ENCODE data around the gene LEPR. TPM values are rescaled to one million over a fixed set of nuclear protein-coding genes. Genes with fewer than 3 reads are reported as not detected.
"Not testable (repeated sequence)": the region's sequence is repeated elsewhere in the genome, so short reads cannot be mapped to it uniquely, and the experiment has no call there.

The LEPR gene
- total RNA-seq, 1 donor from 2014 or later = 11.6 TPM

GRCh38 chr1:65378247-65378946 lies 42.1 kb upstream of the LEPR start:
- no peak for DNase-seq (ENCODE audit: low read depth)
- Histone ChIP-seq H3K27me3 (ENCODE audit: control insufficient read depth, insufficient read depth, low read length) (no peaks in the 10 kb centered on the region), H3K36me3 (ENCODE audit: control insufficient read depth, insufficient read depth, low read length) (no peaks in the 10 kb centered on the region), H3K4me3 (ENCODE audit: low read depth, low read length) (no peak overlapping the region)
- TF ChIP-seq CTCF (IDR thresholded peaks at IDR 0.05; ENCODE audit: insufficient read depth, low read length, poor library complexity, severe bottlenecking) = no peak

- H3K27me3 ChIP-seq (ENCODE audit: control insufficient read depth, insufficient read depth, low read length); H3K36me3 ChIP-seq (ENCODE audit: control insufficient read depth, insufficient read depth, low read length); H3K4me3 ChIP-seq (ENCODE audit: low read depth, low read length); DNase-seq (ENCODE audit: low read depth): not testable (repeated sequence)
These were observed 36.0 kb upstream of the LEPR start for GRCh38 chr1:65384426-65384825.

GRCh38 chr1:65386439-65386838 lies 34.0 kb upstream of the LEPR start:
- TF ChIP-seq CTCF (IDR thresholded peaks at IDR 0.05; ENCODE audit: insufficient read depth, low read length, poor library complexity, severe bottlenecking) = no peak
- H3K27me3 ChIP-seq (ENCODE audit: control insufficient read depth, insufficient read depth, low read length) = no peaks in the 10 kb centered on the region
- no peaks in the 10 kb centered on the region for H3K36me3 ChIP-seq (ENCODE audit: control insufficient read depth, insufficient read depth, low read length)
- H3K4me3 ChIP-seq (ENCODE audit: low read depth, low read length) = no peak overlapping the region
- no peak for DNase-seq (ENCODE audit: low read depth)

- Histone ChIP-seq H3K27me3 (ENCODE audit: control insufficient read depth, insufficient read depth, low read length) (no peaks in the 10 kb centered on the region), H3K4me3 (ENCODE audit: low read depth, low read length) (no peak overlapping the region), H3K36me3 (ENCODE audit: control insufficient read depth, insufficient read depth, low read length) (no peaks in the 10 kb centered on the region)
- no peak for TF ChIP-seq CTCF (IDR thresholded peaks at IDR 0.05; ENCODE audit: insufficient read depth, low read length, poor library complexity, severe bottlenecking)
- DNase-seq (ENCODE audit: low read depth) = no peak
These were observed 32.6 kb upstream of the LEPR start for GRCh38 chr1:65387821-65388220.

- Histone ChIP-seq H3K4me3 (ENCODE audit: low read depth, low read length) (no peak overlapping the region), H3K36me3 (ENCODE audit: control insufficient read depth, insufficient read depth, low read length) (no peaks in the 10 kb centered on the region), H3K27me3 (ENCODE audit: control insufficient read depth, insufficient read depth, low read length) (no peaks in the 10 kb centered on the region)
- no peak for DNase-seq (ENCODE audit: low read depth)
- TF ChIP-seq CTCF (IDR thresholded peaks at IDR 0.05; ENCODE audit: insufficient read depth, low read length, poor library complexity, severe bottlenecking) = no peak
These were observed 31.4 kb upstream of the LEPR start for GRCh38 chr1:65388908-65389695.

GRCh38 chr1:65392497-65392896 lies 28.0 kb upstream of the LEPR start:
- no peak for TF ChIP-seq CTCF (IDR thresholded peaks at IDR 0.05; ENCODE audit: insufficient read depth, low read length, poor library complexity, severe bottlenecking)
- H3K36me3 ChIP-seq (ENCODE audit: control insufficient read depth, insufficient read depth, low read length) = no peaks in the 10 kb centered on the region
- H3K27me3 ChIP-seq (ENCODE audit: control insufficient read depth, insufficient read depth, low read length) = no peaks in the 10 kb centered on the region
- no peak for DNase-seq (ENCODE audit: low read depth)
- H3K4me3 ChIP-seq (ENCODE audit: low read depth, low read length) = no peak overlapping the region

Data from kidney epithelial cell (primary cell).